Amniotic stem cell (primary cell): Measurements from ENCODE around the gene SKAP1.
A peak's percentile ranks its signal among the peaks of the same experiment; 100 is the strongest.

Experiments used
- DNase-seq: peaks from one replicate; lab custom pipeline; 2025; lab: John Stamatoyannopoulos, UW

SKAP1 gene

GRCh38 chr17:48144231-48144630 is 285.8 kb downstream of the SKAP1 start:
- no peak for DNase-seq

GRCh38 chr17:48143629-48144028 is 286.4 kb downstream of the SKAP1 start:
- no peak for DNase-seq

- DNase-seq: no peak
Measured at GRCh38 chr17:48139944-48140343, 290.1 kb downstream of the SKAP1 start.

GRCh38 chr17:48137656-48138055 is 292.4 kb downstream of the SKAP1 start:
- no peak for DNase-seq

GRCh38 chr17:48134912-48135480 is 295.0 kb downstream of the SKAP1 start:
- DNase-seq: no peak

- DNase-seq: no peak
Measured at GRCh38 chr17:48132385-48132784, 297.6 kb downstream of the SKAP1 start.

- DNase-seq: peak; percentile 57
Measured at GRCh38 chr17:48131216-48131824, 298.7 kb downstream of the SKAP1 start.

- DNase-seq: no peak
Measured at GRCh38 chr17:48129981-48130380, 300.0 kb downstream of the SKAP1 start.

- DNase-seq: no peak
Measured at GRCh38 chr17:48128400-48128799, 301.6 kb downstream of the SKAP1 start.

- DNase-seq: no peak
Measured at GRCh38 chr17:48127371-48128051, 302.5 kb downstream of the SKAP1 start.

- DNase-seq: no peak
Measured at GRCh38 chr17:48126532-48126850, 303.5 kb downstream of the SKAP1 start.

- no peak for DNase-seq
Measured at GRCh38 chr17:48125829-48126531, 304.0 kb downstream of the SKAP1 start.

GRCh38 chr17:48123776-48124388 is 306.1 kb downstream of the SKAP1 start:
- no peak for DNase-seq

GRCh38 chr17:48123111-48123510 is 306.9 kb downstream of the SKAP1 start:
- no peak for DNase-seq

GRCh38 chr17:48122665-48123045 is 307.4 kb downstream of the SKAP1 start:
- no peak for DNase-seq

GRCh38 chr17:48121923-48122664 is 307.9 kb downstream of the SKAP1 start:
- no peak for DNase-seq

GRCh38 chr17:48113201-48113676 is 316.8 kb downstream of the SKAP1 start:
- DNase-seq: no peak

GRCh38 chr17:48111937-48112241 is 318.1 kb downstream of the SKAP1 start:
- DNase-seq: no peak

GRCh38 chr17:48110761-48111160 is 319.3 kb downstream of the SKAP1 start:
- no peak for DNase-seq

GRCh38 chr17:48107137-48108055 is 322.6 kb downstream of the SKAP1 start, which contains the start of gene SNX11:
Gene SNX11 (plus strand): TSS chr17:48107766. CDS start chr17:48112044, 4,278 bp downstream.
- peak; percentile 80 for DNase-seq

GRCh38 chr17:48106802-48107136 is 323.2 kb downstream of the SKAP1 start:
- DNase-seq: no peak
